NCI-H2227 treated with DMSO at 0.1 percent for 48 hours (cell line): ENCODE measurements around the gene LRIG1.
A peak's percentile ranks its signal among the peaks of the same experiment; 100 is the strongest.

Source experiments
- DNase-seq: peaks from one replicate; lab custom pipeline; 2025; lab: John Stamatoyannopoulos, UW

The LRIG1 gene

DNA sequence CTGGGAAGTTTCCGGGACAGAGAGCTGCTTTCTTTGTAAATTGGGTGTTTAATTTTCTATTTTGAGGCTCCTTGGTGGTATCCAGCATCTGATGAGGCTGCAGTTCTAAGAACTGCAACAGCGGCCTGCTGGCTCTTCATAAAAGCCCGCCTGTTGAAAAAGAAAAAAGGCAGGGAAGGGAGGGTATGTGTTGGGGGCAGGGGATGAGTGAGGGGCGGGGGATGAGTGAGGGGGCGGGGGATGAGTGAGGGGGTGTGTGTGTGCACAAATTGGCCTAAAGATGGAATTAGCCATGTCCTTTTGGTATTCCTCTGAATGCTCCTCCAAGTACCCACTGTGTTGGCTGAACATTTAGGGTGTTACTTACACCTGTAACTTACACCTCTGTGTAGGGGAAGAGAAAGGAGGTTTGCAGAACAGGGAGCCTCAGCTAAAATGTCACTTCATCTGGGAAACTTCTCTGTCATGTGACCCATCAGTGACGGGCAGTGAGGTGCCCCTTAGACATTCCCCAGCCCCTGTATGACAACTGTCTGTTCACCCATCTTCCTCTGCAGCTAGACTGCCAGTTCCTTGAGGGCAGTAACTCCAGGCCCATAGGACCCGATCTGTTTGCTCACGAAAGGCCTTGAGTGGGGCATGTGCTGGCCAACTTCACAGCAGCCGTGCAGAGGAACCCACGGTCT, 57.6 kb downstream of the LRIG1 start:
- DNase-seq, result peak; percentile 32

DNA sequence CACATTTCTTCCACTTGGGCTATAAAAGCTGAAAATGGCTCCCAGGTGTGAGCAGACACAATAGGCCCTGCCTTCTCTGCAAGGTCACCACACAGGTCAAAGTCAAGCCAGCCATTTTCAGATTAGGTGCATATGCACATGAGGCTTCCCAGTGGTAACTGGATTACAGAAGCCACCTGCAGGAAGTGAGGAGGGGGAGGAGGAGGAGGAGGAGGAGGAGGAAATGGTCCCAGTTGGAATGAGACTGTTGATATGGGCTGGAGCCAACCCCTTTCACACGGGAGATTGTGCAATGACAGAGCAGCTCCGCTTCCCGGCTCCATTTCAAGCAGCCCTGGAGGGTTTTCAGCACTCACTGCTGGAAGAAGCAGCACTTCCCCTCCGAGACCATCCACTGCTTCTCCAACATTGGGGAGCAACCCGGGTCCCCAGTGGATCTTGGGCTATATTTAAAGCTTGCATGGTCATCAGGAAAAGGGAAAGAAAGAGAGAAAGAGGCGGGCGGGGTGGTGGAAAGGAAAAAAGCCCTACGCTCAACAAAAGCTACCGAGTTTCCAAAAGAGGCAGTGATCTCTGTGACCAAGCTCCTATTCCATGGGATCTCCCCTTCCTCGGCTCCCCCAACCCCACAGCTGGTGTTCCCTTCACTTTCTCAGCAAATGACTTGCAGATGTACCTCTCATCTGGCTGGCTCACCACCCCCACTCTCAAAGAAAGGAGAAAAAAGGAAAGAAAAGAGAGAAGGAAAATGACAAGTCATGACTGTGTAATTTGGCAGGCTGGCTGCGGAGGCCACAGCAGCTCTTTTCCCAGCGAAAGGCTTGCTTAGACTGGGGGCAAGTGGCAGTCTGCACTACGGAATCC, 58.3 kb downstream of the LRIG1 start:
- peak; percentile 5 for DNase-seq

DNA sequence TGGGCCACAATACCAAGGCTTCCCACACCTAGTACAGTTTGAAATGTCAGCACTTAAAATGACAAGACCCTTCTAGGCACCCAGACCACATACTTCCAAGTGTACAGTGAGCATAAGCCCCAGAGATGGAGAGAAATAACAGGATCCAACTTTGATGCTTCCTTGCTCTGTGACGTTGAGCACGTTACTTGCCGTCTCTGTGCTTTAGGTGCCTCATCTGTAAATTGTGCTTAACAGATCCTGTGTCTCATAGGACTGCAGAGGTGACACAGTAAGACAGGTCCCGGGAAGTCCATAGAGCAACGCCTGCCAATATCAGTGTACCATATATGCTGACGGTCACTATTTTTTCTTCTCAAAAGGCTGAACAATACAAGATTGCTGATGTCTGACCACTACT, 59.1 kb downstream of the LRIG1 start:
- DNase-seq, result no peak

GRCh38 chr3:66441129-66441528, 59.7 kb downstream of the LRIG1 start:
- no peak for DNase-seq

DNA sequence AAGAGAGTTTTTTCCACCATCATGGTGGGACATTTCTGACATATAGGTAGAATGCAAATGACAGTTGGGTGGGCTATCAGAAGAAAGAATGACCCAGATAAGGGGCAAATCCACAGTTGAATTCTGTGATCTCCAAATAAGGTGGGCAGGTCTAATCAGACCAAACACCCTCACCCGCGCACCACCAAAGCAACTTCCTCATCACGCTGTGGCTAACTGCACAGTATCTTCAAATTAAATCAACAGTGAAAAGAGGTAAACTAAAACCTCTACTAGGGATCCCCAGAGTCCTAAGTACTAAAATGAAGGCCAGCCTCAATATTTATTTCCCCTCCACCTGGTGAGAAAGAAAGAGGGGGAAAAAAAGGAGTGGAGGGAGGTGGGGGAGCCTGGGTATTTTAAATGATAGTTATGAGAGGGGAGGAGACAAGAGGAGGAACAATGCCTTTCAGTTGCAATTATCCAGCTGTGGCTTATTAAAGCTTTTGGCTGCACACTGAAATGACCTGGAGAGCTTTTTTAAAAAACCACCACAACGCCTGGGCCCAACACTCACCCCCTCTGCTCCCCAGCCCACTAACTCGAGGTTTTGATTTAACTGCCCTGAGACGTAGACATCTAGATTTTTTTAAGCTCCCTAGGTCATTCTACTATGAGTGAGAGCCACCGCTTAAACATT, 61.0 kb downstream of the LRIG1 start:
- peak; percentile 36 for DNase-seq

DNA sequence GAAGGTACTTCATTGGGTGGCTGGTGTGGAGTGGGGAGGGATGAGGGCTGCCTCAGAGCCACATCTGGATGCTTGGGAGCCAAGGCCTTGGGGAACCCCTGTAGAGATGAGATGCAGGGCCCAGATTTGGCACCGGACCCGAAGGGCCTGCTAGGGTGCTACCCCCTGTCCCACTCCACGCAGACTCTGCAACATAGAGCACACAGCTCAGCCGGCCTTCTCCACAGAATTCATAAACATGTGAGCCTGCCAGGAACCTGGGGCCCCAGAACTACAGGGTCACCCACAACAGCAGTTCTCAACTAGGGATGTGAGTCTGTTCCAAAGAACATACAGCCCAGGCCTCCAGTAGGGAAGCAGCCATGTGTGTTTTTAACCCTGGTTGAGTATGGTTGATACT, 62.8 kb downstream of the LRIG1 start:
- DNase-seq, result no peak

DNA sequence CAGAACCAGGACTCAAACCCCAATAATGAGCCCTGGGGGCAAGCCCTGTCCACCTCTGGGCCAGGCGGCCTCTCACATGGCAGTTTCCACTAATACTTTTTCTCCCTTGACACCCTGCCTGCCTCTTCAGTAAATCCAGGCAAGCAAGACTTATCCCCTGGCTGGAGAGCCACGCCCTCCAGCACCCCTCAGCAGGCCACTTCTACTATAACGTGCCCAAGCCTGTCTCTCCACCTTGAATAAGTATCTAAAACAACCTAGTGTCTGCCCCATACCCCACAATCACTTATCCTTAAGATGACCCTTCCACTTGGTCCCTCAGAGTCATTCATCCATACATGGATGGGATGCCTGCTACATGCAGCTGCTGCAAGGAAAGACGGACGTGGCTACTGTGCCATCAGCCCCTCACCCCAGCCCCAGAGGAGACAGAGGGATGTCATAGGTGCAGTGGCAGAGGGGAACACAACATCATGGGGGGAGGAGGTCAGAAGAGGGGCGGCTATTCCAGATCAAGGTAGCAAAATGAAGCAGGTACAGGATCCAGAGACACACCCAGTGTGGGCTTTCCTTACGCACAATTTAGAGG, 63.4 kb downstream of the LRIG1 start:
- DNase-seq, result no peak

DNA sequence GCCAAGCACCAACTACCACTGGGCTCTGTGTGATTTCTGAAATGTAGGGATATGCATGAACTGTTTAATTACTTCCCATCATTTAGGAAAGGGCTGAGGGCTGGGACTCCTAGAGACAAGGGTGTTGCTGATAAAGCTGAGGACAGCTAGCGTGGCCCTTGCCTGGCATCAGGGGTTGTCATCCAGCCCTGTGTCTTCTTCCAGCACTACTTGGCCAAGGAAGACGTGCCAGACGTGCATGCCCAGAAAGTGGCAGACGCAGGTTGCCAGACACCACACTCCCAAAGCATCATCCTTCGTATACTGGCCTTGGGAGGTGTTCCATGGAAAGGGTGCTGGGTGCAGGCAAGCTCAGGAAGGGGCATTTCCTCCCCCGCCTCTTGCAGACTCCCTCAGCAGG, 64.8 kb downstream of the LRIG1 start:
- no peak for DNase-seq

DNA sequence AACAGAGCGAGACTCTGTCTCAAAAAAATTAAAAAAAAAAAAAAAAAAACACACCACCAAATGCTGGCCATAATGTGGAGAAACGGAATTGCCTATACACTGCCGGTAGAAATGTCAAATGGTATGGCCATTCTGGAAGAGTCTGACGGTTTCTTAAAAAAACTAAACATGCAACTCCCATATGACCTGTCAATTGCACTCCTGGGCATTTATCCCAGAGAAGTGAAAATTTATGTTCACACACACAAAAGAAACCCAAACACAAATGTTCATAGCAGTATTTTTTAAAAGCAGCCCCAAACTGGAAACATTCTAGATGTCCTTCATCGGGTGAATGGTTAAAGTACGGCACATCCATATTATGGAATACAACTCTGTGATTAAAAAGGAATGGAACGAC, 66.1 kb downstream of the LRIG1 start:
- DNase-seq, result no peak

DNA sequence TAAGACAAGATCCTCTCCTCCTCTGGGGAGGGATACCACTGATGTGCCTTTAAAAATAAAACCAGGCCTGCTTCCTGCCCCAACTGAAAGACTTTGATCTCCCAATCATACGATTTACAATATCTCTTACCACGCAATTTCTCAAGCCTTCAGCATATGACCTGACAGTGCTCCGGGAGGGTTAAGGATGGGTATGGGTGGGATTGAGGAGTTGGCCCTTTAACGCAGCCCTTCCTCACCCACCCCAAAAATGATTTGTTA, 67.4 kb downstream of the LRIG1 start:
- DNase-seq, result no peak

DNA sequence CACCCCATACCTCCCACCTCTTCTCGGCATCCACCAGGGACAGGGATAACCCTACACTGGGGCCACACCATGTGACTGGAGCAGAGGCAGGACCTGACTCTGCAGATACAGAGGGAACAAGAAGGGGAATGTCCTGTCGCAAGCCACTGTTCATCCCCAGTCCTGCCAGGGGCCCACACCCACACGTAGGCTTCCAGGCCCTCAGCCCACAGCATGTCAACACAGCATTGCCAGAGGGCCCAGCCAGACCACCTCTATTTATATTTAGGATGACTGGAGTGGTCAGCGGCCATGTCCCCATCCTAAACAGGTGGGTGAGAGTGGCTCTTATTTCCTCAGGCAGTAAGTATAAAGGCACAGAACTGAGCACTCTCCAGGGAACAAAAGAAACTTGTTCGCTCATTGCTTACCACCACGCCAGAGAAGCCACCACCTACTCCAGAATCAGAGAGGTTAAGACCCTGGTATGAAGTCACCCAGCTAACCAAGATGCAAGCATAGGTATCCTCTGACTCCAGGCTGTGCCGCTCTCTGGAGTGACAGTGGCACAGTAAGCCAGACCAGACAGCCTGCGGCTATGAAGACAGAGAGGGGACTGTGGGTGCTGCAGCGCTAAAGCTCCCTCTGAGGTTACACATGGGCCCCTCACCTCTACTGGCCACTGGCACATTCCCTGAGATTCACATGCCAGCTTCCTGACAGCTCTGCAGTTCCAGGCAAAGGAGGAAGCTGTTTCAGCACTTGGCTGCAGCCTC, 67.9 kb downstream of the LRIG1 start:
- DNase-seq, result no peak

DNA sequence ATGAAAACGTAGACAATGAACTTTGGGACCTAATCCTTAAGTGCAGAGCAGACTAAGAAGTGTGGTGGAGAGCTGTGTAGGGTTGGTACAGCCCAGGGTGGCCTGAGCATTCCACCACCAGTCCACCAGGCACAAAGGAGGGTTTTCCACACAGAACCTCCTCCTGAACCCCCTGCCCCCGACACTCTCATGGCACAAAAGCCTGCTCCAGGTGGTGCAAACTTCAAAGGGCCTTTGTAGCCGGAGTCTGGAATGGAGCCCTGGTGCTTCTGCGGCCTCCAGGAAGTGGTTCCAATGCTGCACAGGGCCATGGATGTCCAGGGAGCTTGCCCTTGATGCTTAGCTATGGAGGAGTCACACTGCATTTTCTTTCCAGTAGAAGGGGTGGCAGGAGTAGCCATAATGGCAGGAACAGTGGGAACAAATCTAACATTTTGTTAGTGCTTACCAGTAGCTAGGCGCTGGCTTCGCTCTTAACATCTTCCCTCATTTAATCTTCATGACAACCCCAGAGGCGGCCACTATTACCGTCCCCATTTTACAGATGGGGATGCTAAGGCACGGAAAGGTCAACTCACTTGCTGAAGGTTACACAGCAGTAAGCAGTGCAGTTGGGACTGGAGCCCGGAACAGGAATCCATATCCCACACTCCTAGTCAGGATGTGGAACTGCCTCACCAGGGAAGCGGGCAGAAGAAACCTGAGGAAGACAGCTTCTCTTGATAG, 68.6 kb downstream of the LRIG1 start:
- DNase-seq, result no peak

- no peak for DNase-seq
Measured at GRCh38 chr3:66431494-66431893, 69.3 kb downstream of the LRIG1 start.

- no peak for DNase-seq
Measured at GRCh38 chr3:66430876-66431275, 69.9 kb downstream of the LRIG1 start.

- no peak for DNase-seq
Measured at GRCh38 chr3:66428733-66429132, 72.1 kb downstream of the LRIG1 start.

DNA sequence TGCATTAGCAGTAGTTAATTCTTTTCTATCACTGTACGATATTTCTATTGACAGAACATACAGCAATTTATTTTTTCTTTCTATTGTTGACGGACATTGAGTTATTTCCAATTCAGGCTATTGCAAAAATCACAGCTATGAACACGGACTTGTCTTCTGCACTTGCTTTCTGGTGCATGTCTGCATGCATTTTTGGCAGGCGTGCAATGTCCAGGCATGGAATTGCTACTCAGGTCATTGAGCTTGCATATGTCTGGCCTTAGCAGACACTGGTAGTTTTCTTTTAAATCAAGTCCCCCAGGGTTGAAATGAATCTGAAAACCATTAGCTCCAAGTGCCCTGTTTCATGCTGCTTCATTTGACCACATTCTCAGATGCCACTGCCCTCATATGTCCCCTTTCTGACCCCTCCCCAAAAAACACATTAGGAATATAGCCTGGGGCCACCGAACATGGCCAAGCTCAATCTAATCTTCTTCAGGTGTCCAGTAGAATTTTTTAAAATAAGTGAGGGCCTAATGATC, 72.8 kb downstream of the LRIG1 start:
- DNase-seq, result no peak

DNA sequence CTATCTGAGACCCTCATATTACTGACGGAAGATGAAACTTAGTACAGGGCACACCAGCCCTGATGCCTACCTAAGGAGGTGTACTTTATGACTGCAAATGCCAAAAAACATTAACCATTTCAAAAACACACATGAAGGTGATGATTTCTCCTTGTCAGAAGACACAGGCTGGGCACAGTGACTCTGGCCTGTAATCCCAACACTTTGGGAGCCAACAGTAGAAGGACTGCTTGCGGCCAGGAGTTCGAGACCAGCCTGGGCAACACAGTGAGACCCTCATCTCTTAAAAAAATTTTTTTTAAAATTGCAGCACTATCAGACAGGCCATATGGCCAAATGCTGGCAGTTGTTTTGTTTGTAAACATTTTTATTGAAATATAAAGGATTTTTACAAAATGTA, 73.5 kb downstream of the LRIG1 start:
- no peak for DNase-seq

GRCh38 chr3:66426135-66426534, 74.7 kb downstream of the LRIG1 start:
- no peak for DNase-seq

- no peak for DNase-seq
Measured at GRCh38 chr3:66425576-66426114, 75.2 kb downstream of the LRIG1 start.

DNA sequence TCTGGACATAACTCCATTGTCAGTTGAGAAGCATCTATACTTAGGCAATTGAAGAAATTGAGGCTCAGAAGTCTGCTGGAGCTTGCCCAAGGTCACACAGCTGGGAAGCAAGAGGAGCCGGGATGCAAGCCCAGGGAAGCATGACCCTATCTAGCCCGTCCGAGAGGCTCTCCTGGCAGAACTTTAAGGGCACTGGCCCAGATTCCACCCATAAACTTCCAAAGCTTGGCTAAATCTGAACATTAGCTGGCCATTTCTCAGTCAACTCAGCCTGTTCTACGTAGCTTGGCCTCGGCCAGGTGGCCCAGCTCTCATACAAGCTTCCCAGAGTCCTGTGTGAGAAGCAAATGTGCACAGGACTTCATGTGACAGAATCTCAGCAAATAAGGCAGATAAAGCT, 75.8 kb downstream of the LRIG1 start:
- DNase-seq, result no peak

- no peak for DNase-seq
Measured at GRCh38 chr3:66423791-66424190, 77.0 kb downstream of the LRIG1 start.
